ENCODE data around the gene RTEL1. TPM values are rescaled to one million over a fixed set of nuclear protein-coding genes. Genes with fewer than 3 reads are reported as not detected.
"Not testable (repeated sequence)": the region's sequence is repeated elsewhere in the genome, so short reads cannot be mapped to it uniquely, and the experiment has no call there.

The RTEL1 gene
- total RNA-seq, 5 donors from 2014 or later (not counting 1 experiment from before 2014, with no cell fraction given): 30.7 to 41.6 (median 36.8) TPM

GRCh38 chr20:63645218-63645617 is 12.9 kb upstream of the RTEL1 start:
- Mint-ChIP-seq H3K27me3 (no peaks in the 10 kb centered on the region), H3K4me1 (peaks cover 10 to 19% (median 16%) of the 10 kb centered on the region in 3 donors)
- 95% methylated on average over 4 of the region's 4 CpGs for WGBS (ENCODE audit: insufficient coverage)

GRCh38 chr20:63648190-63648589 is 9.9 kb upstream of the RTEL1 start:
- no CpG with 5 or more reads among the region's 6 CpGs for WGBS (ENCODE audit: insufficient coverage)
- H3K36me3 Mint-ChIP-seq: no peaks in the 10 kb centered on the region
- CTCF ChIA-PET: no interaction called here
- H3K27ac Mint-ChIP-seq: no peak overlapping the region
- H3K4me3 ChIP-seq (ENCODE audit: control insufficient read depth in 1 of 2, extremely low read depth in 1 of 2, low read length in 1 of 2): no peak overlapping the region
- POLR2A ChIA-PET: no interaction called here
- peaks cover 3 to 6% of the 10 kb centered on the region in 2 donors for H3K36me3 ChIP-seq (ENCODE audit: control insufficient read depth in 2 of 2, extremely low read depth in 1 of 2, insufficient read depth in 1 of 2, low read length in 1 of 2)
- H3K4me1 Mint-ChIP-seq: peaks cover 13 to 24% (median 23%) of the 10 kb centered on the region in 3 donors
- ATAC-seq (replicated peaks in 1 of 4): no peak
- H3K27me3 ChIP-seq (replicated peaks in 1 of 2; ENCODE audit: control insufficient read depth in 2 of 2, extremely low read depth in 1 of 2, insufficient read depth in 2 of 2, low read length in 1 of 2): peaks cover 0 to 2% of the 10 kb centered on the region in 2 experiments
- no peaks in the 10 kb centered on the region for H3K9me3 Mint-ChIP-seq
- H3K27ac ChIP-seq (ENCODE audit: low read length): no peak overlapping the region
- no peak for DNase-seq
- peaks cover 2 to 25% of the 10 kb centered on the region in 2 experiments for H3K4me1 ChIP-seq (ENCODE audit: control insufficient read depth in 1 of 2, extremely low read depth in 1 of 2, insufficient read depth in 2 of 2, low read length in 2 of 2)
- no peaks in the 10 kb centered on the region for H3K27me3 Mint-ChIP-seq
- H3K4me3 Mint-ChIP-seq: no peak overlapping the region
- H3K9me3 ChIP-seq: no peaks in the 10 kb centered on the region

More at GRCh38 chr20:63645218-63645617, 12.9 kb upstream of the RTEL1 start:
- Histone ChIP-seq H3K4me3 (ENCODE audit: control insufficient read depth in 1 of 2, extremely low read depth in 1 of 2, low read length in 1 of 2) (no peak overlapping the region), H3K27me3 (replicated peaks in 1 of 2; ENCODE audit: control insufficient read depth in 2 of 2, extremely low read depth in 1 of 2, insufficient read depth in 2 of 2, low read length in 1 of 2) (peaks cover 0 to 2% of the 10 kb centered on the region in 2 experiments), H3K4me1 (ENCODE audit: control insufficient read depth in 1 of 2, extremely low read depth in 1 of 2, insufficient read depth in 2 of 2, low read length in 2 of 2) (peaks cover 8 to 17% of the 10 kb centered on the region in 2 experiments), H3K9me3 (no peaks in the 10 kb centered on the region), H3K27ac (ENCODE audit: low read length) (no peak overlapping the region), H3K36me3 (ENCODE audit: control insufficient read depth in 2 of 2, extremely low read depth in 1 of 2, insufficient read depth in 1 of 2, low read length in 1 of 2) (peaks cover 3 to 10% of the 10 kb centered on the region in 2 donors)
- Mint-ChIP-seq H3K9me3 (no peaks in the 10 kb centered on the region), H3K27ac (no peak overlapping the region), H3K36me3 (no peaks in the 10 kb centered on the region), H3K4me3 (no peak overlapping the region)
- ChIA-PET CTCF (no interaction called here), POLR2A (no interaction called here)
- no peak for DNase-seq
- no peak for ATAC-seq (replicated peaks in 1 of 4)

GRCh38 chr20:63648895-63649589 is 9.1 kb upstream of the RTEL1 start:
- no peaks in the 10 kb centered on the region for H3K9me3 Mint-ChIP-seq
- no peak for ATAC-seq (replicated peaks in 1 of 4)
- peak overlapping the region; percentile 17 to 39 for H3K27ac Mint-ChIP-seq
- H3K4me1 Mint-ChIP-seq: peaks cover 13 to 25% (median 21%) of the 10 kb centered on the region in 3 donors
- H3K36me3 Mint-ChIP-seq: no peaks in the 10 kb centered on the region
- Histone ChIP-seq H3K27ac (ENCODE audit: low read length) (no peak overlapping the region), H3K36me3 (ENCODE audit: control insufficient read depth in 2 of 2, extremely low read depth in 1 of 2, insufficient read depth in 1 of 2, low read length in 1 of 2) (peaks cover under 1 to 6% of the 10 kb centered on the region in 2 donors), H3K4me3 (ENCODE audit: control insufficient read depth in 1 of 2, extremely low read depth in 1 of 2, low read length in 1 of 2) (no peak overlapping the region), H3K4me1 (ENCODE audit: control insufficient read depth in 1 of 2, extremely low read depth in 1 of 2, insufficient read depth in 2 of 2, low read length in 2 of 2) (peaks cover 1 to 31% of the 10 kb centered on the region in 2 experiments), H3K9me3 (no peaks in the 10 kb centered on the region), H3K27me3 (replicated peaks in 1 of 2; ENCODE audit: control insufficient read depth in 2 of 2, extremely low read depth in 1 of 2, insufficient read depth in 2 of 2, low read length in 1 of 2) (no peaks in the 10 kb centered on the region)
- WGBS (ENCODE audit: insufficient coverage): 89% methylated on average over 10 of the region's 11 CpGs
- H3K4me3 Mint-ChIP-seq: no peak overlapping the region
- no peak for DNase-seq
- CTCF ChIA-PET: no interaction called here
- POLR2A ChIA-PET: no interaction called here
- H3K27me3 Mint-ChIP-seq: no peaks in the 10 kb centered on the region

GRCh38 chr20:63650486-63650885 is 7.6 kb upstream of the RTEL1 start:
- H3K27me3 Mint-ChIP-seq; ATAC-seq (replicated peaks in 1 of 4); H3K27ac Mint-ChIP-seq; POLR2A ChIA-PET; H3K9me3 Mint-ChIP-seq; H3K9me3 ChIP-seq; H3K27ac ChIP-seq (ENCODE audit: low read length); H3K36me3 ChIP-seq (ENCODE audit: control insufficient read depth in 2 of 2, extremely low read depth in 1 of 2, insufficient read depth in 1 of 2, low read length in 1 of 2); H3K4me3 ChIP-seq (ENCODE audit: control insufficient read depth in 1 of 2, extremely low read depth in 1 of 2, low read length in 1 of 2); H3K36me3 Mint-ChIP-seq; DNase-seq; H3K27me3 ChIP-seq (replicated peaks in 1 of 2; ENCODE audit: control insufficient read depth in 2 of 2, extremely low read depth in 1 of 2, insufficient read depth in 2 of 2, low read length in 1 of 2): not testable (repeated sequence)
- WGBS (ENCODE audit: insufficient coverage): no CpG with 5 or more reads among the region's 25 CpGs
- Mint-ChIP-seq H3K4me1 (peaks cover 18 to 32% (median 30%) of the 10 kb centered on the region in 3 donors), H3K4me3 (peak overlapping the region in 1 of 3 donors; percentile 96)
- CTCF ChIA-PET: interaction anchor here in 1 of 2 donors (0.6 kb wide), 1 partner anchor 8 kb away, joined by 3 read pairs; no protein-coding TSS in a partner anchor
- peaks cover 12 to 45% of the 10 kb centered on the region in 2 experiments for H3K4me1 ChIP-seq (ENCODE audit: control insufficient read depth in 1 of 2, extremely low read depth in 1 of 2, insufficient read depth in 2 of 2, low read length in 2 of 2)

GRCh38 chr20:63651942-63652191 is 6.2 kb upstream of the RTEL1 start:
- no peaks in the 10 kb centered on the region for H3K9me3 Mint-ChIP-seq
- H3K27me3 Mint-ChIP-seq: no peaks in the 10 kb centered on the region
- Histone ChIP-seq H3K4me1 (ENCODE audit: control insufficient read depth in 1 of 2, extremely low read depth in 1 of 2, insufficient read depth in 2 of 2, low read length in 2 of 2) (peaks cover 13 to 45% of the 10 kb centered on the region in 2 experiments), H3K4me3 (ENCODE audit: control insufficient read depth in 1 of 2, extremely low read depth in 1 of 2, low read length in 1 of 2) (peak overlapping the region; percentile 49 to 53), H3K27ac (ENCODE audit: low read length) (peak overlapping the region; percentile 28), H3K36me3 (ENCODE audit: control insufficient read depth in 2 of 2, extremely low read depth in 1 of 2, insufficient read depth in 1 of 2, low read length in 1 of 2) (peaks cover 0 to 6% of the 10 kb centered on the region in 2 donors), H3K9me3 (no peaks in the 10 kb centered on the region), H3K27me3 (replicated peaks in 1 of 2; ENCODE audit: control insufficient read depth in 2 of 2, extremely low read depth in 1 of 2, insufficient read depth in 2 of 2, low read length in 1 of 2) (peaks cover 0 to 5% of the 10 kb centered on the region in 2 experiments)
- peak in 3 of 4 experiments; percentile 17 to 49 (median 20) for ATAC-seq (replicated peaks in 1 of 4)
- no peaks in the 10 kb centered on the region for H3K36me3 Mint-ChIP-seq
- CTCF ChIA-PET: interaction anchor here in 1 of 2 donors (0.6 to 0.9 kb wide), 2 partner anchors 10 to 243 kb away, joined by 3 to 6 read pairs; partner anchors contain the start of gene DNAJC5
- POLR2A ChIA-PET: no interaction called here
- 36% methylated on average over 6 of the region's 11 CpGs for WGBS (ENCODE audit: insufficient coverage)
- peak in 9 of 35 experiments; percentile 14 to 54 (median 42) for DNase-seq
- peak overlapping the region; percentile 78 to 96 (median 83) for H3K4me3 Mint-ChIP-seq
- peaks cover 18 to 28% (median 25%) of the 10 kb centered on the region in 3 donors for H3K4me1 Mint-ChIP-seq
- peak overlapping the region; percentile 88 to 89 for H3K27ac Mint-ChIP-seq

GRCh38 chr20:63652192-63652980 is 5.7 kb upstream of the RTEL1 start:
- H3K4me1 ChIP-seq (ENCODE audit: control insufficient read depth in 1 of 2, extremely low read depth in 1 of 2, insufficient read depth in 2 of 2, low read length in 2 of 2): peaks cover 13 to 49% of the 10 kb centered on the region in 2 experiments
- H3K4me3 Mint-ChIP-seq: peak overlapping the region; percentile 78 to 96 (median 83)
- H3K36me3 ChIP-seq (ENCODE audit: control insufficient read depth in 2 of 2, extremely low read depth in 1 of 2, insufficient read depth in 1 of 2, low read length in 1 of 2): peaks cover 0 to 6% of the 10 kb centered on the region in 2 donors
- DNase-seq: peak in 15 of 35 experiments; percentile 21 to 58 (median 35)
- POLR2A ChIA-PET: no interaction called here
- H3K4me3 ChIP-seq (ENCODE audit: control insufficient read depth in 1 of 2, extremely low read depth in 1 of 2, low read length in 1 of 2): peak overlapping the region; percentile 49 to 55
- peak; percentile 53 to 67 (median 54) for ATAC-seq (replicated peaks in 1 of 4)
- peaks cover 0 to 5% of the 10 kb centered on the region in 2 experiments for H3K27me3 ChIP-seq (replicated peaks in 1 of 2; ENCODE audit: control insufficient read depth in 2 of 2, extremely low read depth in 1 of 2, insufficient read depth in 2 of 2, low read length in 1 of 2)
- H3K9me3 Mint-ChIP-seq: no peaks in the 10 kb centered on the region
- peak overlapping the region; percentile 28 for H3K27ac ChIP-seq (ENCODE audit: low read length)
- peaks cover 19 to 28% (median 25%) of the 10 kb centered on the region in 3 donors for H3K4me1 Mint-ChIP-seq
- H3K27me3 Mint-ChIP-seq: no peaks in the 10 kb centered on the region
- under 1% methylated on average over 60 of the region's 91 CpGs for WGBS (ENCODE audit: insufficient coverage)
- no peaks in the 10 kb centered on the region for H3K9me3 ChIP-seq
- H3K27ac Mint-ChIP-seq: peak overlapping the region in 1 of 2 donors; percentile 16
- CTCF ChIA-PET: interaction anchor here in 1 of 2 donors (0.6 to 0.9 kb wide), 2 partner anchors 11 to 243 kb away, joined by 3 to 6 read pairs; partner anchors contain the start of gene DNAJC5
- H3K36me3 Mint-ChIP-seq: no peaks in the 10 kb centered on the region

Measured in T-cell (primary cell).